H1 (cell line): ENCODE data around the gene CD300C. TPM values are rescaled to one million over a fixed set of nuclear protein-coding genes. Genes with fewer than 3 reads are reported as not detected.

Experiments
- polyA plus RNA-seq, 7 experiments: library from polyadenylated mRNA; depleted of rRNA in 3 of 7; stranded (reverse) in 5 of 7; unstranded in 2 of 7; fragments of >200 nt in 5 of 7; fragments of 200-250 nt in 2 of 7; gene quantifications; 1 replicate in 5 of 7; 2 replicates in 1 of 7; 4 replicates in 1 of 7; pipeline versions ENCODE4 v1.2.1 to v1.2.3, GENCODE V29; 2011 to 2013; ENCODE audit warnings: missing spikeins in 2 of 7, mixed read lengths in 2 of 7
- total RNA-seq: library from RNA; stranded (reverse); fragmentation: NEBNext Ultra II Directional; extraction: Animal tissue kit (Norgen Biotek cat#: 25700); gene quantifications from 2 replicates; pipeline ENCODE4 v1.2.1, GENCODE V29; 2021

CD300C gene
- total and polyA plus RNA-seq, 2 of the 8 experiments (the other 6 are each of a cell fraction or from before 2014, with no cell fraction given) = not detected

Other genes starting within 250 kb of the CD300C start
- gene KIF19, start 219.9 kb downstream of the CD300C start, total RNA-seq = 0.36 and 0.52 TPM in 2 replicates
- 0.77 and 1.4 TPM in 2 replicates for gene KIF19, start 219.9 kb downstream of the CD300C start, polyA plus RNA-seq (2011; rRNA removed)
- 7.0 and 7.8 TPM in 2 replicates for gene BTBD17, start 184.2 kb downstream of the CD300C start, total RNA-seq
- gene BTBD17, start 184.2 kb downstream of the CD300C start, polyA plus RNA-seq (2011; rRNA removed) = 14.8 and 17.0 TPM in 2 replicates
- not detected in 2 replicates for gene GPR142, start 178.6 kb downstream of the CD300C start, total RNA-seq
- gene GPR142, start 178.6 kb downstream of the CD300C start, polyA plus RNA-seq (2011; rRNA removed) = 0.05 and 0.11 TPM in 2 replicates
- gene GPRC5C, start 114.0 kb downstream of the CD300C start, total RNA-seq = 17.1 and 18.3 TPM in 2 replicates
- gene GPRC5C, start 114.0 kb downstream of the CD300C start, polyA plus RNA-seq (2011; rRNA removed) = 55.8 and 58.7 TPM in 2 replicates
- 0.46 and 0.52 TPM in 2 replicates for gene CD300A, start 79.5 kb downstream of the CD300C start, total RNA-seq
- gene CD300A, start 79.5 kb downstream of the CD300C start, polyA plus RNA-seq (2011; rRNA removed) = 1.3 and 1.6 TPM in 2 replicates
- gene CD300LB, start 14.6 kb downstream of the CD300C start, total RNA-seq = not detected in 2 replicates
- not detected in 2 replicates for gene CD300LB, start 14.6 kb downstream of the CD300C start, polyA plus RNA-seq (2011; rRNA removed)
- not detected in 2 replicates for gene CD300H, start 21.4 kb upstream of the CD300C start, total RNA-seq
- gene CD300H, start 21.4 kb upstream of the CD300C start, polyA plus RNA-seq (2011; rRNA removed) = not detected in 2 replicates
- gene CD300LD, start 46.2 kb upstream of the CD300C start, total RNA-seq = not detected in 2 replicates
- gene CD300LD, start 46.2 kb upstream of the CD300C start, polyA plus RNA-seq (2011; rRNA removed) = not detected in 2 replicates
- not detected in 2 replicates for gene CD300E, start 77.6 kb upstream of the CD300C start, total RNA-seq
- gene CD300E, start 77.6 kb upstream of the CD300C start, polyA plus RNA-seq (2011; rRNA removed) = not detected in 2 replicates
- gene CD300LF, start 166.8 kb upstream of the CD300C start, total RNA-seq = not detected in 2 replicates
- gene CD300LF, start 166.8 kb upstream of the CD300C start, polyA plus RNA-seq (2011; rRNA removed) = not detected in 2 replicates
- gene RAB37, start 191.1 kb upstream of the CD300C start, total RNA-seq = 5.2 and 5.5 TPM in 2 replicates
- gene RAB37, start 191.1 kb upstream of the CD300C start, polyA plus RNA-seq (2011; rRNA removed) = 6.1 and 6.6 TPM in 2 replicates
- 91.3 and 92.9 TPM in 2 replicates for gene NHERF1, start 202.5 kb upstream of the CD300C start, total RNA-seq
- gene NHERF1, start 202.5 kb upstream of the CD300C start, polyA plus RNA-seq (2011; rRNA removed) = 99.2 and 140 TPM in 2 replicates
- gene NAT9, start 230.2 kb upstream of the CD300C start, total RNA-seq = 40.6 and 42.7 TPM in 2 replicates
- 32.3 and 42.4 TPM in 2 replicates for gene NAT9, start 230.2 kb upstream of the CD300C start, polyA plus RNA-seq (2011; rRNA removed)